ENCODE measurements around the gene MARVELD1. TPM values are rescaled to one million over a fixed set of nuclear protein-coding genes. Genes with fewer than 3 reads are reported as not detected.
A peak's percentile ranks its signal among the peaks of the same experiment; 100 is the strongest.

The MARVELD1 gene
- total and polyA plus RNA-seq, 2 of the 13 experiments (the other 11 are each of a cell fraction or from before 2014, with no cell fraction given): not detected

- no peak for TF ChIP-seq AFF4 (CRISPR knock-in tag; IDR thresholded peaks at IDR 0.05)
- no peak for TF ChIP-seq PHF8 (CRISPR knock-in tag; IDR thresholded peaks at IDR 0.05)
- TF ChIP-seq ZFP37 (CRISPR knock-in tag; IDR thresholded peaks at IDR 0.05; ENCODE audit: borderline replicate concordance): no peak
- no peak for TF ChIP-seq SKIL (CRISPR knock-in tag; IDR thresholded peaks at IDR 0.05; ENCODE audit: borderline replicate concordance)
- 0 out of 2 replicates have a peak, but pooled peaks have one; percentile 5 for TF ChIP-seq ZNF614 (CRISPR knock-in tag; IDR thresholded peaks at IDR 0.05; ENCODE audit: borderline replicate concordance)
- no peak for TF ChIP-seq SATB2 (CRISPR knock-in tag; IDR thresholded peaks at IDR 0.05)
- 0 out of 2 replicates have a peak, but pooled peaks have one; percentile 61 for TF ChIP-seq FOXO4 (CRISPR knock-in tag; conservative IDR thresholded peaks at IDR 0.05)
- no peak for TF ChIP-seq TRAFD1 (CRISPR knock-in tag; IDR thresholded peaks at IDR 0.05; ENCODE audit: borderline replicate concordance)
- no peak for TF ChIP-seq NPAS2 (CRISPR knock-in tag; IDR thresholded peaks at IDR 0.05; ENCODE audit: borderline replicate concordance)
- TF ChIP-seq FOXP1 (IDR thresholded peaks at IDR 0.05): no peak
- peak; percentile 44; the same call in 1 of the 2 replicates for TF ChIP-seq FOXP1 (CRISPR knock-in tag; IDR thresholded peaks at IDR 0.05)
- 0 out of 2 replicates have a peak, but pooled peaks have one; percentile 30 for TF ChIP-seq ATF1 (CRISPR knock-in tag; IDR thresholded peaks at IDR 0.05)
- 0 out of 2 replicates have a peak, but pooled peaks have one; percentile 33 for TF ChIP-seq ELF4 (CRISPR knock-in tag; IDR thresholded peaks at IDR 0.05; ENCODE audit: borderline replicate concordance)
- no peak; the same call in 1 of the 2 replicates for TF ChIP-seq RBAK (CRISPR knock-in tag; IDR thresholded peaks at IDR 0.05)
- TF ChIP-seq POLR2A (IDR thresholded peaks at IDR 0.05; ENCODE audit: insufficient read depth in 1 of 2, low read depth in 2 of 2, low read length in 2 of 2): peak in 1 of 2 experiments; percentile 54; a peak in 3 of 4 replicates
- TF ChIP-seq FOSL2 (CRISPR knock-in tag; IDR thresholded peaks at IDR 0.05): peak; percentile 5; the same call in 1 of the 2 replicates
- peak; percentile 51; the same call in 1 of the 2 replicates for TF ChIP-seq SAP130 (CRISPR knock-in tag; IDR thresholded peaks at IDR 0.05; ENCODE audit: low read depth)
- TF ChIP-seq NRL (CRISPR knock-in tag; IDR thresholded peaks at IDR 0.05; ENCODE audit: borderline replicate concordance): no peak
- TF ChIP-seq ARHGAP35 (CRISPR knock-in tag; IDR thresholded peaks at IDR 0.05; ENCODE audit: borderline replicate concordance): 0 out of 2 replicates have a peak, but pooled peaks have one; percentile 7
Observed at GRCh38 chr10:97687785-97688781, 25.4 kb upstream of the MARVELD1 start (continued).

Measured in HepG2 (cell line).